ENCODE data around the gene KRT86. TPM values are rescaled to one million over a fixed set of nuclear protein-coding genes. Genes with fewer than 3 reads are reported as not detected.

Gene KRT86
- total and polyA plus RNA-seq, 2 of the 8 experiments (the other 6 are each of a cell fraction or from before 2014, with no cell fraction given): 0.12 TPM; not detected in 1

DNA sequence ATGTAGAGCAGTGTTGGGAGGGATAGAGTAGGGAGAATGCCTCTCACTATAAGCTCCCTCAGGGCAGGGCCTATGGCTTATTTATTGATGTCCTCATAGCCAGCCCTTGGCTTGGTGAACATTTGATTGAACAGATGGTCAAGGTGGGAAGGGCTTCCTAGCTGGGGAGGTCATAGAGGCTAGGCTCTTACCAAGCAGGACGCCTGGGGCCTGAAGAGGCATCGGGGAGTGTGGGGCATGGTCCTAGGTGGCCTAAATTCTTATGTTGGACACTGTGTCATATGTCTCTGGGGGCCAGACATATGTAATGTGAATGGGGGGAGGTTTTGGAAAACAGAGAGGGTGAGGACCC lies 17.9 kb upstream of the KRT86 start (continued):
- TF ChIP-seq CHD7 (IDR thresholded peaks at IDR 0.05; ENCODE audit: insufficient replicate concordance, low read length) (no peak), POU5F1 (IDR thresholded peaks at IDR 0.05; ENCODE audit: low read depth, low read length) (no peak), USF2 (IDR thresholded peaks at IDR 0.05; ENCODE audit: low read length) (no peak), CTBP2 (IDR thresholded peaks at IDR 0.05; ENCODE audit: borderline replicate concordance, insufficient read depth, insufficient read length, low read length) (no peak), EZH2 (IDR thresholded peaks at IDR 0.05; ENCODE audit: low read depth, low read length, severe bottlenecking) (no peak), ATF3 (IDR thresholded peaks at IDR 0.05; ENCODE audit: insufficient read depth, low read depth, low read length) (no peak)
